Measurements from ENCODE around the gene AXIN1.
"Not testable (repeated sequence)": the region's sequence is repeated elsewhere in the genome, so short reads cannot be mapped to it uniquely, and the experiment has no call there.

The AXIN1 gene

DNA sequence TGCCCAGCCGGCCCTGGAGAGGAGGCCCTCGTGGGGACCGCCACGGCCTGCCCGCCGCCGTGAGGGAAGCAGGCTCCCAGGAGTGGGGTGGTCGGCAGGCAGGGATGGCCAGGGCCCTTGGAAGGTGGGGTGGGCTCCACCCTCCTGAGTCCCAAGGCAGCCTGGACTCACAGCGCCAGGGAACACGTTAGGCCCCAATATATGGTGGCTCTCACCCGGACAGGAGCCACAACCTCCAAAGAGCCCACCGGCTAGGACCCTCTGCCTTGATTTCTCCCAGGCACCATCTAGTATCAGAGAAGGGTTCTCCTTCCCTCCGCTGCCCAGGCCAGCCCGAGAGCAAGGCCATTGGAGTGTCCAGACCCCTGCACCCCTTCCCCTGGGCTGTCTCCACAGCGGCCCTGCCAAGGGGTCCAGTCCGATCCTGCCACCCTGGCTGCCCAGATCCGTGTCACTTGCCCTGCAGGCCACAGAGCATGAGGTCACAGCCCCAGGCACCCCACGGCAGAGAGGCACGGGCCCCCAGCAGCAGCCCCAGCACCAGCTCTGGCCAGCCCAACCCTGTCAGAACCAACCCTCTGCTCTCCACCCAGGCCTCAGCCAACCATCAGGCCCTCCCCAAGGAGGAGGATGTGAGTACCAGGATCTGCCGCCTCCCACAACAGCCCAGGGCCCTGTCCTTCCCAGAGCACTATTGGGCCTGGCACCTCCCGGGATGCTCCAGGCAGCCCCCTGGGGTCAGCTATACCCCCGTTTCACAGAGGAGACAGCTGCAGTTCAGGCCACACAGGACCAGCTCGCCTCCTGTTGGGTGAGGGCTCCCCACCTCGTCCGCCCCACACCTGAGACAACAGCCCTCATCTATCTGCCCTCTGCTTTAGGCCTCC lies 1.1 kb upstream of the AXIN1 start:
- in situ Hi-C loops (cut with HindIII; ENCODE audit: low sequenced_read_pairs): no loop called here
- no peak for DNase-seq (ENCODE audit: low read depth)
- peak overlapping the region; percentile 65 for H3K4me3 ChIP-seq (ENCODE audit: low read depth, low read length)
- TF ChIP-seq, protein P1, sequence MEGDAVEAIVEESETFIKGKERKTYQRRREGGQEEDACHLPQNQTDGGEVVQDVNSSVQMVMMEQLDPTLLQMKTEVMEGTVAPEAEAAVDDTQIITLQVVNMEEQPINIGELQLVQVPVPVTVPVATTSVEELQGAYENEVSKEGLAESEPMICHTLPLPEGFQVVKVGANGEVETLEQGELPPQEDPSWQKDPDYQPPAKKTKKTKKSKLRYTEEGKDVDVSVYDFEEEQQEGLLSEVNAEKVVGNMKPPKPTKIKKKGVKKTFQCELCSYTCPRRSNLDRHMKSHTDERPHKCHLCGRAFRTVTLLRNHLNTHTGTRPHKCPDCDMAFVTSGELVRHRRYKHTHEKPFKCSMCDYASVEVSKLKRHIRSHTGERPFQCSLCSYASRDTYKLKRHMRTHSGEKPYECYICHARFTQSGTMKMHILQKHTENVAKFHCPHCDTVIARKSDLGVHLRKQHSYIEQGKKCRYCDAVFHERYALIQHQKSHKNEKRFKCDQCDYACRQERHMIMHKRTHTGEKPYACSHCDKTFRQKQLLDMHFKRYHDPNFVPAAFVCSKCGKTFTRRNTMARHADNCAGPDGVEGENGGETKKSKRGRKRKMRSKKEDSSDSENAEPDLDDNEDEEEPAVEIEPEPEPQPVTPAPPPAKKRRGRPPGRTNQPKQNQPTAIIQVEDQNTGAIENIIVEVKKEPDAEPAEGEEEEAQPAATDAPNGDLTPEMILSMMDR (IDR thresholded peaks at IDR 0.05; ENCODE audit: low read depth, low read length, missing control alignments): no peak

DNA sequence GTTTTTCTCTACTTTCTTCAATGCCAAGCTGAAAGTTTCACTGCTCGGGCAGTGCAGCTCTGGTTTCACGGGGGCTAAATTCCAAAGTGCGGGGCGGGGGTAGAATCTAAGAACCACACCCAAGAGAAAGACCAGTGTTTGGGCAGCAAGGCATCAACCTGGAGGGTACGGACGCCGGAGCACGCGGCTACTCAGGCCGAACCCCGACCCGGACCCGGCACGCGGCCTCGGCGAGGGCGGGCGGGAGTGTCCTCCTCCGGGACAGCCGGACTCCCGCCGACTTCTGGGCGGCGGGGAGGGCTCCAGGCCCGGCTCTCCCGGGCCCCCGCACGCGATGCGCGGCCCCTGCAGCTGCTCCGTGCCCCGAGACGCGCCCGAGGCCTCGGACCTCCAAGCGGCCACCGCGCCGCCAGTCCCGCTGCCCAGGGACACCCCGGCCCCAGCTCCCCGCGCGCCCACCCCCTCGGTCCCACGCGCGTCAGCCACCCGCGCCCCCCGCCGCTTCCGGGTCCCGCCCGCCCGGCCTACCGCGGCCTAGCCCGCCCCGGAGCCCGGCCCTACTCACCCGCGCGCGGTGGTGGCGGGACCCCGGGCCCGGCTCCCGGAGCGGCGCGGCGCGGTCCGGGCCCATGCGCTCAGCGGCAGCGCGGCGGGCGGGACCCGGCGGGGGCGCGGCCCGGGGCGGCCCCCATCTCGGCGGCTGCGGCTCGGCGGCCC lies 561 bp downstream of the AXIN1 start:
- in situ Hi-C loops (cut with HindIII; ENCODE audit: low sequenced_read_pairs): no loop called here
- DNase-seq (ENCODE audit: low read depth): no peak
- H3K4me3 ChIP-seq (ENCODE audit: low read depth, low read length): peak overlapping the region; percentile 65
- TF ChIP-seq, protein P1 (IDR thresholded peaks at IDR 0.05; ENCODE audit: low read depth, low read length, missing control alignments): no peak

DNA sequence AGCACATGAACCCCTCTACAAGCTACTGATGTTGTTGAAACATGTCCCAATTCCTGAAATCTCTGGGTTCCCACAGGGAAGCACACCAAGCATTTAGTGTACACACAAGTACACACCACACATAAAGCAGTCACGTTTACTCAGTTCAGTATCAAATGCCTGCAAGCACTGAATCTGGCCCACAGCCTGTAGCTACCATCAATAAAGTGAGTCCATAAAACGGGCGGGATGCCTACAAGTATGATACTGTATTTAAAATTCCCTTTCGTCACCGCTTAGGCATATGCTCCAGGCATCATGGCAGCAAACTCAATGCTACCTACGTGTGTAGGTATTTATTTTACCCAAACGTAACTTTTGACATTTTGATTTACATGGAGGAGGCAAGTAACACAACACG lies 2.3 kb downstream of the AXIN1 start:
- no peak for DNase-seq (ENCODE audit: low read depth)
- in situ Hi-C loops (cut with HindIII; ENCODE audit: low sequenced_read_pairs): no loop called here
- TF ChIP-seq, protein P1 (IDR thresholded peaks at IDR 0.05; ENCODE audit: low read depth, low read length, missing control alignments): no peak
- no peak overlapping the region for H3K4me3 ChIP-seq (ENCODE audit: low read depth, low read length)

DNA sequence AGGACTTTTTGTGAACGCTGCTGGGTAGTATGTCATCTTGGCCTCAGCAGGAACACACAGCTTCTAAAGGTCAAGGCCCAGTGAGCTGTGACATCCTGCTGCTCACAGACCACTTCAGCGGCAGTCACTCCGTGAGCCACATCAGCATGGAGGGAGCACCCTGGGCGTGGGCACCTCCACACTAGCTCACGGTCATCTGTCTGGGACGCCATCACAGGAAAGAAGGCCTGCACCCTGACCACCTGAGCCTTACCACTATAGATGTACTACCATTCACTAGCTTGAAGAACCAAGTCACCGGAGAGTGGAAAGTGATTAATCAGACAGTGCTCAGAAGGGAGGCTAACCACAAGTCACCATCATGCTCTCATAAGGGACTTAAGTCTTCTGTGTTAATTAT lies 3.3 kb downstream of the AXIN1 start:
- no peak for DNase-seq (ENCODE audit: low read depth)
- in situ Hi-C loops (cut with HindIII; ENCODE audit: low sequenced_read_pairs): no loop called here
- H3K4me3 ChIP-seq (ENCODE audit: low read depth, low read length): no peak overlapping the region
- TF ChIP-seq, protein P1 (IDR thresholded peaks at IDR 0.05; ENCODE audit: low read depth, low read length, missing control alignments): no peak

DNA sequence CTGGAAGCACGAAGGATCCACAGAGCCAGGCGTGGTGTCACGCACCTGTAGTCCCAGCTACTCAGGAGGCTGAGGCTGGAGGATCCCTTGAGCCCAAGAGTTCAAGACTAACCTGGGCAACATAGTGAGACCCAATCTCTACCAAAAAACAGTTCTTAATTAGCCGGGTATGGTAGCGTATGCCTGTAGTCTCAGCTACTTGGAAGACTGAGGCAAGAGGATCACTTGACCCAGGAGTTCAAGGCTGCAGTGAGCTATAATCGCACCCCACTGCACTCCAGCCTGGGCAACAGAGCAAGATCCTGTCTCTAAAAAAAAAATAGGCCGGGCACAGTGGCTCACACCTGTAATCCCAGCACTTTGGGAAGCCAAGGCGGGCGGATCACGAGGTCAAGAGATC lies 4.0 kb downstream of the AXIN1 start:
- DNase-seq (ENCODE audit: low read depth); in situ Hi-C loops (cut with HindIII; ENCODE audit: low sequenced_read_pairs); H3K4me3 ChIP-seq (ENCODE audit: low read depth, low read length): not testable (repeated sequence)

DNA sequence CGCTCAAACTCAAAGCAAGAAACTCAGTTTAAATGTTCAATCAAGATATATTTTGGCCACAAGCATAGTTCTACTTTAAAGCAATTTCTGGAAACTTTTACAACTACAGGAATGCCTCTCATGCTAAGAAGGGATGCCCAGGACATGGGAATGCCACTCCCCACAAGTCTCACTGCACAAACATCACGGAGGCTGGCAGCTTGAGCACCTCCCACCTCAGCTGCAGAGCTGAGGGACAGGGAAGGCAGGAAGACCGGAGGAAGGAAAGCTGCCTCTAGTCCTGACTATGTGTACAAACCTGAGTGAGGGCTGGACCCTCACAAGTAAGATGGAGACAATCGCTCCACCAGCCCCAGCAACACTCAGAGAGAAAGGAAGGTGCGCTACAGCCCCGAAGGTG lies 5.3 kb downstream of the AXIN1 start:
- no peak for DNase-seq (ENCODE audit: low read depth)
- in situ Hi-C loops (cut with HindIII; ENCODE audit: low sequenced_read_pairs): no loop called here
- H3K4me3 ChIP-seq (ENCODE audit: low read depth, low read length): no peak overlapping the region
- TF ChIP-seq, protein P1 (IDR thresholded peaks at IDR 0.05; ENCODE audit: low read depth, low read length, missing control alignments): no peak

DNA sequence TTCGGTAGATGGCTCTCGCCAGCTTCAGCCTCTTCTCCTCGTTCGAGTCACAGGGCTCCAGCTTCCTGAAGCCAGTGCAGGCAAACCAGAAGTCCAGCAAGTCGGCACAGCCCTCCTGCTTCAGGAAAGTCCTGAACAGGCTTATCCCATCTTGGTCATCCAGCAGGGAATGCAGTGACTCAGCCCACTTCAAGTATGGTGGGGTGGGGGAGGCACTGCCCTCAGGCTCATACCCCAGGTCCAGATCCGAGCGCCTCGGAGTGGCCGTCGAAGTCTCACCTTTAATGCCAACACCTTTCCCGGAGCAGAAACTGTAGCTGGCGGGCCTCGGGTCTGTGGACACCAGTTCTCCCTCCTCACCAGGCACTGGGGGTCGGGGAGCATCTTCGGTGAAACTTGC lies 5.9 kb downstream of the AXIN1 start:
- H3K4me3 ChIP-seq (ENCODE audit: low read depth, low read length): no peak overlapping the region
- TF ChIP-seq, protein P1 (IDR thresholded peaks at IDR 0.05; ENCODE audit: low read depth, low read length, missing control alignments): no peak
- no peak for DNase-seq (ENCODE audit: low read depth)
- in situ Hi-C loops (cut with HindIII; ENCODE audit: low sequenced_read_pairs): no loop called here

Measured in astrocyte of the cerebellum (primary cell).